Measurements from ENCODE around the gene TTC8.

- no peak for TF ChIP-seq CTCF (IDR thresholded peaks at IDR 0.05)
- TF ChIP-seq POLR2A (IDR thresholded peaks at IDR 0.05; ENCODE audit: low read depth): no peak
- no peak for TF ChIP-seq POLR2AphosphoS5 (IDR thresholded peaks at IDR 0.05)
- no peak for TF ChIP-seq EP300 (IDR thresholded peaks at IDR 0.05)
These were observed 5.3 kb downstream of the TTC8 start for GRCh38 chr14:88829685-88830302.
